NT2/D1 (cell line): ENCODE results near the gene KANSL2.
"Not testable (repeated sequence)": the region's sequence is repeated elsewhere in the genome, so short reads cannot be mapped to it uniquely, and the experiment has no call there.

Source experiments
- DNase-seq: peaks from one replicate; pipeline ENCODE4 v3.0.0-alpha.2; 2011; ENCODE audit warnings: low read depth, low spot score
- H3K27me3 ChIP-seq: 2 replicates; pipeline ENCODE4 v1.6.0; 2011; ENCODE audit warnings: mild to moderate bottlenecking; ENCODE audit not compliant: insufficient read length, insufficient read depth
- H3K36me3 ChIP-seq: 2 replicates; pipeline ENCODE4 v1.6.1; 2011; ENCODE audit warnings: mild to moderate bottlenecking, low read length, mixed read lengths; ENCODE audit not compliant: insufficient read depth, insufficient read length
- H3K4me1 ChIP-seq: 2 replicates; pipeline ENCODE4 v1.5.1; 2011; ENCODE audit not compliant: insufficient read depth, insufficient read length
- H3K4me3 ChIP-seq: 2 replicates; pipeline ENCODE4 v1.5.1; 2011; ENCODE audit warnings: low read depth; ENCODE audit not compliant: insufficient read length
- H3K9ac ChIP-seq: 2 replicates; pipeline ENCODE4 v1.6.0; 2011; ENCODE audit warnings: low read depth; ENCODE audit not compliant: insufficient read length
- H3K9me3 ChIP-seq: 2 replicates; pipeline ENCODE4 v1.5.1; 2011; ENCODE audit warnings: mild to moderate bottlenecking, low read length; ENCODE audit not compliant: insufficient read depth
- SUZ12 ChIP-seq: IDR thresholded peaks from 2 replicates; pipeline ENCODE4 v1.6.1; 2011; ENCODE audit not compliant: insufficient read length, insufficient read depth; ENCODE audit errors: extremely low read depth
- YY1 ChIP-seq: IDR thresholded peaks from 2 replicates; pipeline ENCODE4 v1.6.1; 2011; ENCODE audit not compliant: insufficient read length, insufficient read depth
- ZNF274 ChIP-seq: IDR thresholded peaks from 2 replicates; pipeline ENCODE4 v1.6.1; 2011; ENCODE audit warnings: mild to moderate bottlenecking, low read depth, low read length

The KANSL2 gene

GRCh38 chr12:48640428-48640827 is 41.6 kb downstream of the KANSL2 start:
- peaks cover 23% of the 10 kb centered on the region for H3K36me3 ChIP-seq
- TF ChIP-seq YY1: no peak
- no peak for TF ChIP-seq SUZ12
- TF ChIP-seq ZNF274: no peak
- no peaks in the 10 kb centered on the region for H3K4me1 ChIP-seq
- no peak overlapping the region for H3K4me3 ChIP-seq
- no peak overlapping the region for H3K9ac ChIP-seq
- H3K9me3 ChIP-seq: peaks cover 49% of the 10 kb centered on the region
- H3K27me3 ChIP-seq: no peaks in the 10 kb centered on the region
- DNase-seq: no peak

- Histone ChIP-seq H3K36me3 (no peaks in the 10 kb centered on the region), H3K4me3 (no peak overlapping the region), H3K9me3 (no peaks in the 10 kb centered on the region), H3K4me1 (peaks cover 2% of the 10 kb centered on the region), H3K27me3 (no peaks in the 10 kb centered on the region), H3K9ac (no peak overlapping the region)
- no peak for DNase-seq
- TF ChIP-seq SUZ12: no peak
- no peak for TF ChIP-seq ZNF274
- no peak for TF ChIP-seq YY1
These were observed 51.0 kb downstream of the KANSL2 start for GRCh38 chr12:48631071-48631470.

- Histone ChIP-seq H3K9ac (no peak overlapping the region), H3K9me3 (no peaks in the 10 kb centered on the region)
- TF ChIP-seq SUZ12 (no peak), YY1 (no peak), ZNF274 (no peak)
These were observed 51.7 kb downstream of the KANSL2 start for GRCh38 chr12:48630346-48630745.

GRCh38 chr12:48629541-48629940 is 52.5 kb downstream of the KANSL2 start:
- TF ChIP-seq SUZ12 (no peak), YY1 (no peak), ZNF274 (no peak)
- no peaks in the 10 kb centered on the region for H3K27me3 ChIP-seq
- H3K9me3 ChIP-seq: no peaks in the 10 kb centered on the region
- no peak overlapping the region for H3K9ac ChIP-seq
- H3K4me1 ChIP-seq: peaks cover 2% of the 10 kb centered on the region
- no peak for DNase-seq
- no peak overlapping the region for H3K4me3 ChIP-seq
- no peaks in the 10 kb centered on the region for H3K36me3 ChIP-seq

More at GRCh38 chr12:48630346-48630745, 51.7 kb downstream of the KANSL2 start:
- Histone ChIP-seq H3K27me3 (no peaks in the 10 kb centered on the region), H3K36me3 (no peaks in the 10 kb centered on the region), H3K4me1 (peaks cover 2% of the 10 kb centered on the region), H3K4me3 (no peak overlapping the region)
- no peak for DNase-seq

GRCh38 chr12:48627556-48627955 is 54.5 kb downstream of the KANSL2 start:
- Histone ChIP-seq H3K4me3 (no peak overlapping the region), H3K9me3 (peaks cover 5% of the 10 kb centered on the region; the same call in 1 of the 2 replicates), H3K9ac (no peak overlapping the region), H3K27me3 (no peaks in the 10 kb centered on the region), H3K36me3 (no peaks in the 10 kb centered on the region), H3K4me1 (peaks cover 2% of the 10 kb centered on the region)
- no peak for DNase-seq
- TF ChIP-seq YY1: no peak
- TF ChIP-seq SUZ12: no peak
- no peak for TF ChIP-seq ZNF274

- H3K9me3 ChIP-seq, DNase-seq, H3K36me3 ChIP-seq, H3K27me3 ChIP-seq, H3K4me3 ChIP-seq, H3K4me1 ChIP-seq, H3K9ac ChIP-seq: not testable (repeated sequence)
These were observed 59.0 kb downstream of the KANSL2 start for GRCh38 chr12:48622997-48623396.

- DNase-seq: peak; percentile 86
- TF ChIP-seq YY1 (no peak), ZNF274 (no peak), SUZ12 (no peak)
- no peaks in the 10 kb centered on the region for H3K4me1 ChIP-seq
- no peak overlapping the region for H3K4me3 ChIP-seq
- no peaks in the 10 kb centered on the region for H3K27me3 ChIP-seq
- no peak overlapping the region for H3K9ac ChIP-seq
- peaks cover 21% of the 10 kb centered on the region; the same call in 1 of the 2 replicates for H3K9me3 ChIP-seq
- H3K36me3 ChIP-seq: no peaks in the 10 kb centered on the region
These were observed 63.5 kb downstream of the KANSL2 start for GRCh38 chr12:48618541-48618940.

GRCh38 chr12:48615681-48616080 is 66.4 kb downstream of the KANSL2 start:
- no peaks in the 10 kb centered on the region for H3K4me1 ChIP-seq
- TF ChIP-seq ZNF274: no peak
- TF ChIP-seq SUZ12: no peak
- no peak for TF ChIP-seq YY1
- DNase-seq: no peak
- H3K27me3 ChIP-seq: no peaks in the 10 kb centered on the region
- H3K4me3 ChIP-seq: no peak overlapping the region
- H3K36me3 ChIP-seq: no peaks in the 10 kb centered on the region
- peaks cover 24% of the 10 kb centered on the region; the same call in 1 of the 2 replicates for H3K9me3 ChIP-seq
- H3K9ac ChIP-seq: no peak overlapping the region
